Gastroesophageal sphincter (tissue), 4 donors: ENCODE measurements around the gene COL6A2. TPM values are rescaled to one million over a fixed set of nuclear protein-coding genes. Genes with fewer than 3 reads are reported as not detected.

Experiments
- ATAC-seq: fragments of 150-250 bp; one replicate; pipeline ENCODE4 v1.9.1; 2016; ENCODE audit warnings: mild to moderate bottlenecking, moderate library complexity
- H3K27ac ChIP-seq, 4 donors: fragments of 200-600 bp; sonication (generic) in 3 of 4; 1 replicate in 3 of 4; 2 replicates in 1 of 4; pipeline ENCODE4 v1.5.1; 2016 to 2019
- H3K27me3 ChIP-seq: fragments of 200-600 bp; sonication (generic); one replicate; pipeline ENCODE4 v1.5.1; 2019
- H3K36me3 ChIP-seq, 2 donors: fragments of 200-600 bp; sonication (generic); one replicate each; pipeline ENCODE4 v1.5.1; 2019; ENCODE audit warnings: control low read depth in 1 of 2
- H3K4me1 ChIP-seq, 3 donors: fragments of 200-600 bp; sonication (generic); 1 replicate in 2 of 3; 2 replicates in 1 of 3; pipeline ENCODE4 v1.5.1; 2016 to 2019; ENCODE audit warnings: control low read depth in 2 of 3
- H3K4me3 ChIP-seq, 2 donors: fragments of 200-600 bp; sonication (generic); one replicate each; pipeline ENCODE4 v1.5.1; 2019; ENCODE audit warnings: mild to moderate bottlenecking in 1 of 2, moderate library complexity in 1 of 2
- H3K9me3 ChIP-seq, 3 donors: fragments of 200-600 bp; sonication (generic); one replicate each; pipeline ENCODE4 v1.5.1; 2017 to 2019; ENCODE audit warnings: control low read depth in 2 of 3
- CTCF ChIP-seq, 4 experiments: fragments of 200-600 bp in 2 of 4; fragments of 450-650 bp in 2 of 4; sonication (generic) in 1 of 4; IDR thresholded peaks; one replicate each; pipeline ENCODE4 v1.5.1; 2017 to 2019; ENCODE audit warnings: antibody characterized with exemption in 4 of 4, mild to moderate bottlenecking in 2 of 4, moderate library complexity in 2 of 4
- EP300 ChIP-seq: sonication (generic); formaldehyde crosslinking; IDR thresholded peaks from one replicate; pipeline ENCODE4 v1.6.1; 2017; ENCODE audit warnings: antibody characterized with exemption, mild to moderate bottlenecking
- POLR2A ChIP-seq, 2 donors: fragments of 450-650 bp; IDR thresholded peaks; one replicate each; pipeline ENCODE4 v1.6.1; 2017; ENCODE audit warnings: antibody characterized with exemption in 2 of 2, mild to moderate bottlenecking in 2 of 2, moderate library complexity in 1 of 2
- POLR2AphosphoS5 ChIP-seq: sonication (generic); formaldehyde crosslinking; IDR thresholded peaks from one replicate; pipeline ENCODE4 v1.6.1; 2017; ENCODE audit warnings: antibody characterized with exemption
- WGBS, 2 donors: methylation state at CpG; one replicate each; pipeline ENCODE4 v1.1.5; 2018; ENCODE audit warnings: low coverage in 1 of 2; 5-methylcytosine and 5-hydroxymethylcytosine counted together
- small RNA-seq, 4 donors: library from RNA; depleted of rRNA; stranded (forward); fragments of <200 nt; gene quantifications; one replicate each; pipeline ENCODE3, GENCODE V24; 2016
- total RNA-seq, 4 donors: library from RNA; depleted of rRNA; stranded (reverse); fragments of >200 nt; gene quantifications; one replicate each; pipeline ENCODE4 v1.1.0, GENCODE V29; 2016

COL6A2 gene
- total RNA-seq, 4 donors from 2014 or later = 720 to 1,286 (median 1,215) TPM

DNA sequence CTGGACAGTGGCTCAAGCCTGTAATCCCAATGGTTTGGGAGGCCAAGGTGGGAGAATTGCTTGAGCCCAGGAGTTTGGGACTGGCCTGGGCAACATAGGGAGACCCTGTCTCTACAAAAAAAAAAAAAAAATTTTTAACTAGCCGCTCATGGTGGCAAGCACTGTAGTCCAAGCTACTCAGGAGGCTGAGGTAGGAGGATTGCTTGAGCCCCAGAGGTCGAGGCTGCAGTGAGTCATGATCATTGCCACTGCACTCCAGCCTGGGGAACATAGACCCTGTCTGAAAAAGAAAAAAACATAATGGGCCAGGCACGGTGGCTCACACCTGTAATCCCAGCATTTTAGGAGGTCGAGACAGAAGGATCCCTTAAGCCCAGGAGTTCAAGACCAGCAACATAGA is 81.0 kb downstream of the COL6A2 start:
- no peak for TF ChIP-seq EP300
- TF ChIP-seq POLR2AphosphoS5 = no peak
- no peak for TF ChIP-seq POLR2A (IDR thresholded peaks at IDR 0.05)
- no peak for TF ChIP-seq CTCF (IDR thresholded peaks at IDR 0.05)
- WGBS, 2 donors = 97% methylated on average over 3 of the region's 4 CpGs; no CpG with 5 or more reads in 1 of the 2 donors
- ATAC-seq = no peak
- H3K9me3 ChIP-seq = peaks cover 0 to 19% (median 0%) of the 10 kb centered on the region in 3 donors
- no peak overlapping the region for H3K4me3 ChIP-seq
- H3K36me3 ChIP-seq = no peaks in the 10 kb centered on the region
- no peaks in the 10 kb centered on the region for H3K4me1 ChIP-seq
- H3K27ac ChIP-seq = no peak overlapping the region
- peaks cover 10% of the 10 kb centered on the region for H3K27me3 ChIP-seq

Small RNA genes within 50 kb of the gene (small RNA-seq; reads per million reads assigned to genes)
- 0 reads per million in 4 donors for gene PSMA6P3

Other genes with a start within 250 kb of the COL6A2 start
- gene COL6A1, start 116.3 kb upstream of the COL6A2 start, total RNA-seq = 1,000 to 10,000 TPM in 2 of 4 donors, 100 to 1,000 TPM in 2; 477 to 1,231 (median 878) TPM
- 1 to 10 TPM in 1 of 4 donors, under 1 TPM in 1, not detected in 2; 0.31 to 1.5 TPM for gene FTCD, start 57.5 kb downstream of the COL6A2 start, total RNA-seq
- 10 to 100 TPM in 1 of 4 donors, 1 to 10 TPM in 2, under 1 TPM in 1; 0.54 to 20.4 (median 7.9) TPM for gene SPATC1L, start 86.3 kb downstream of the COL6A2 start, total RNA-seq
- 100 to 1,000 TPM in 1 of 4 donors, 10 to 100 TPM in 3; 57.7 to 104 (median 85.7) TPM for gene LSS, start 130.7 kb downstream of the COL6A2 start, total RNA-seq
- gene MCM3AP, start 187.5 kb downstream of the COL6A2 start, total RNA-seq = 10 to 100 TPM; 61.6 to 95.4 (median 71.7) TPM
- 10 to 100 TPM in 3 of 4 donors, 1 to 10 TPM in 1; 6.1 to 16.3 (median 13.3) TPM for gene YBEY, start 188.2 kb downstream of the COL6A2 start, total RNA-seq
- 1 to 10 TPM in 2 of 4 donors, under 1 TPM in 2; 0.13 to 2.8 (median 1.2) TPM for gene C21orf58, start 225.8 kb downstream of the COL6A2 start, total RNA-seq
- gene PCNT, start 226.0 kb downstream of the COL6A2 start, total RNA-seq = 10 to 100 TPM; 24.3 to 31.1 (median 27.3) TPM